ENCODE measurements around the gene GSG1L.
"Not testable (repeated sequence)": the region's sequence is repeated elsewhere in the genome, so short reads cannot be mapped to it uniquely, and the experiment has no call there.

The GSG1L gene

DNA sequence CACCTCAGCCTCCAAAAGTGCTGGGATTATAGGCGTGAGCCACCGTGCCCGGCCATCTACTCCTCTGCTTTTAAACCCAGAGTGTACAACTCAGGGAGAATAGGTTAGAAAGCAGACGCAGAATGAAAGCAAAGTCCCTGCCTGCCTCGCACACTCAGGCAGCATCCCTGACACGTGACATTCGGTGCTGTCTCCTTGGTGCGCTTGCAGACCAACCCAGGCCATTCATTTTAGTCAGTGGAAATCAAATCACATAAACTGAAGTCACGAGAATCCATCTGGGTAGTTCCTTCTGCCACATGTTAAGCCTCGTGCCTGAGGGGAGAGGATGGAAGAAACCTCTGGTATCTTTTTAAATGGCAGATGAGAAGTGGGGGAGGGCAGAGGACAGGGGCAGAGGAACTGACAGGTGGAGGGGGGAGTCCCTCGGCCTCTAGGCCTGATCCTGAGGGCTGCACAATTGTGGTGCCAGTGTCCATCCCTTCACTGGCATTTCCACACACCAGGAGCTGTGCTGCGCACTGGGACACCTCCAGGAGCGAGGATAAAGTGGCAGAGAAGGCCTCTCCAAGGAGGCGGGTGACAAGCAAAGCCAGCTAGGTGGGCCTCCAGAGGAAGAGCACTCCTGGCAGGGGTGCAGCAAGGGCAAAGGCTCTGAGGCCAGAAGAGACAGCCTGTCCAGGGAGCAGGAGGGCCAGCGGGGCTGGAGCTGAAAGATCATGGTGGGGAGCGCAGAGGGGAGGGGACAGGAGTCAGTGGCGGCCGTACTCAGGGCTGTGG, 317.2 kb downstream of the GSG1L start:
- TF ChIP-seq, protein P1, sequence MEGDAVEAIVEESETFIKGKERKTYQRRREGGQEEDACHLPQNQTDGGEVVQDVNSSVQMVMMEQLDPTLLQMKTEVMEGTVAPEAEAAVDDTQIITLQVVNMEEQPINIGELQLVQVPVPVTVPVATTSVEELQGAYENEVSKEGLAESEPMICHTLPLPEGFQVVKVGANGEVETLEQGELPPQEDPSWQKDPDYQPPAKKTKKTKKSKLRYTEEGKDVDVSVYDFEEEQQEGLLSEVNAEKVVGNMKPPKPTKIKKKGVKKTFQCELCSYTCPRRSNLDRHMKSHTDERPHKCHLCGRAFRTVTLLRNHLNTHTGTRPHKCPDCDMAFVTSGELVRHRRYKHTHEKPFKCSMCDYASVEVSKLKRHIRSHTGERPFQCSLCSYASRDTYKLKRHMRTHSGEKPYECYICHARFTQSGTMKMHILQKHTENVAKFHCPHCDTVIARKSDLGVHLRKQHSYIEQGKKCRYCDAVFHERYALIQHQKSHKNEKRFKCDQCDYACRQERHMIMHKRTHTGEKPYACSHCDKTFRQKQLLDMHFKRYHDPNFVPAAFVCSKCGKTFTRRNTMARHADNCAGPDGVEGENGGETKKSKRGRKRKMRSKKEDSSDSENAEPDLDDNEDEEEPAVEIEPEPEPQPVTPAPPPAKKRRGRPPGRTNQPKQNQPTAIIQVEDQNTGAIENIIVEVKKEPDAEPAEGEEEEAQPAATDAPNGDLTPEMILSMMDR (conservative IDR thresholded peaks at IDR 0.05): no peak
- TF ChIP-seq ZFX (IDR thresholded peaks at IDR 0.05): no peak
- H3K27ac ChIP-seq: no peak overlapping the region

DNA sequence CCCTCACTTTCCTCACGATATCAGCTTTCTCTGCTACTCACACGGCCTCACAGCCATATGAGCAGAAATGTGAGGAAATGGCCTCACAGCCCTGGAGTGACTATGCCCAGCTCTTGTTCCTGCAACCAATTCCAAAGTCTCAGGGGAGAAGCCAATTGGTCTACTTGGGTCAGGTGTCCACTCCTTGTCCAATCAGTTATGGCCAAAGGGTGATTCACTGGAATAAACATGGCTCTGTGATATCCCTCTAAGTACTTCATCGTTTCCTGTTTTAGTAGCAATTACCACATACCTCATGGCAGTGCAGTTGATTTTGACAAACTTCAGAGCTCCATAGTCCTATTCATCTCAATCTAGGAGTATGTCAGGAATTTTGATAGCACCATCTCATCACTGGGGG, 318.2 kb downstream of the GSG1L start:
- H3K27ac ChIP-seq: no peak overlapping the region

DNA sequence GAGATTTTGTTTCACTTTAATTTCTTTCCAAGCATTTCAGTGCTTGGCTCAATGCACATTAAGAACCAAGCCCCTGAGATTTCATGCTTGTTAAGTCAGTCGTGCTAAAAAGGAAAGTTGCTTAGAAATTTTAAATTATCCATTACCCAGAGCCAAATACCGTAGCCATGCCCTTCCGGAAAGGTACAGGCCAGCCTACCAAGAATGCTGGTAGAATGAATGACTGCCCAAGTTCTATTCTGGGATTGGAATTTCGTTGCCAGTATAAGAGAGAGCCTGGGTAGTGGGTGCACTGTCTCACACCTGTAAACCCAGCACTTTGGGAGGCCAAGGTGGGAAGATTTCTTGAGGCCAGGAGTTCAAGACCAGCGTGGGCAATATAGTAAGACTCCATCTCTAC, 319.6 kb downstream of the GSG1L start:
- TF ChIP-seq, protein P1 (conservative IDR thresholded peaks at IDR 0.05): no peak
- TF ChIP-seq ZFX (IDR thresholded peaks at IDR 0.05): no peak

More for the DNA sequence above, 318.2 kb downstream of the GSG1L start:
- TF ChIP-seq ZFX (IDR thresholded peaks at IDR 0.05): no peak
- TF ChIP-seq, protein P1 (conservative IDR thresholded peaks at IDR 0.05): no peak

DNA sequence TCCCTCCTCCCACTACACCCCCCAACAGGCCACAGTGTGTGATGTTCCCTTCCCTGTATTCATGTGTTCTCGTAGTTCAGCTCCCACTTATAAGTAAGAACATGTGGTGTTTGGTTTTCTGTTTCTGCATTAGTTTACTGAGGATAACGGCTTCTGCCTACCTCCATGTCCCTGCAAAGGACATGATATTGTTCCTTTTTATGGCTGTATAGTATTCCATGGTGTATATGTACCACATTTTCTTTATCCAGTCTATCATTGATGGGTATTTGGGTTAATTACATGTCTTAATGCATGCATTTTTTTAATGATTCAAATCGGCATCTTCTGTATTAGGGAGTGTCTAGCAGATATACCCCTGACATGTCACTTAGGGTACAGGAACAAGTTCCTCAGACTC, 320.5 kb downstream of the GSG1L start:
- not testable (repeated sequence) for H3K27ac ChIP-seq

More for the DNA sequence above, 319.6 kb downstream of the GSG1L start:
- H3K27ac ChIP-seq: no peak overlapping the region

DNA sequence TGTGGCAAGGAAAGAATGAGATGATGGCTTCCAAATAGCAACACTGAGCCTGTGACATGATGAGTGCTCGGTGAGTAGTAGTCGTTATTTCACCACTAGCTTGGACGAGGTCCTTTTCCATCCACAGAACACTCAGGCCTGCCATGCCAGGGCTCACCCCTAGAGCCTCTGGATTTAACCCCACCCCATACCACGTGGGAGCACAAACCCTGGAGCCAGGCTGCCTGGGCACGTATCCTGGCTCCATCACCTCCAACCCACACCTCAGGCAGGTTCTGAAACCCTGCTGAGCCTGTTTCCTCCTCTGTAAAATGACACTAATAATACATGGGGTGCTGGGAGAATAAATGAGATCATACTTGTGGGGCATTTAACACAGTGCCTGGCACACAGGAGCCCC, 321.2 kb downstream of the GSG1L start:
- H3K27ac ChIP-seq: no peak overlapping the region
- TF ChIP-seq ZFX (IDR thresholded peaks at IDR 0.05): no peak
- TF ChIP-seq, protein P1 (conservative IDR thresholded peaks at IDR 0.05): no peak

DNA sequence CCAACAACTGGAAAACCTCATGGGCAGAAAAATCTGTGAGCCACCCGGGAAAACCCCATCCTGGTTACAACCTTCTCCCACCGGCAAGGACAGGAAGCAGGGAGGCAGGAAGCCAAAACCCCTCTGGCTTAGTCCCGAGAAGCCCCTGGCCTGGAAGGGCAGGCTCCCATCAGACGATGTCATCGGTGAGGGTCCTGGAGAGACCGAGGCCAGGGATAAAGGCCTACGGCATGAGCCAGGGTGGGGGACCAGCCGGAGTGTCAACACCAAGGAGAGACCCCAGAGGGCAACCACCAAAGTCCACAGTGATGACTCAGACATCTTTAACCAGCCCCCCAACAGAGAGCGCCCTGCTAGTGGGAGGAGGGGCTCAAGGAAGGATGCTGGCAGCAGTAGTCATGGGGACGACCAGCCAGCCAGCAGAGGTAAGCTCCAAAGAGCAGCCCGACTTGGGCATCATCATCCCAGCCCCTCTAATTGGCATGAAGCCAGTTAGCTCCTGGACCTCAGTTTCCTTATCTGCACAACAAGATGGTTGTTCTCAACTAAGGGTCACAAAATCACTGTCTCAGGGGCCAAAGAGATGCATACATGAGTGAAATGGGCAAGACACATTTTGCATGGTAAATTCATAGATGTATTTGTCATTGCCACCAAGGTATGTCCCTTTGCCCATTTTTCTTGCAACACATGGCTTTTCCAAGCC, 322.9 kb downstream of the GSG1L start:
- no peak overlapping the region for H3K27ac ChIP-seq
- no peak for TF ChIP-seq ZFX (IDR thresholded peaks at IDR 0.05)
- TF ChIP-seq, protein P1 (conservative IDR thresholded peaks at IDR 0.05): no peak

DNA sequence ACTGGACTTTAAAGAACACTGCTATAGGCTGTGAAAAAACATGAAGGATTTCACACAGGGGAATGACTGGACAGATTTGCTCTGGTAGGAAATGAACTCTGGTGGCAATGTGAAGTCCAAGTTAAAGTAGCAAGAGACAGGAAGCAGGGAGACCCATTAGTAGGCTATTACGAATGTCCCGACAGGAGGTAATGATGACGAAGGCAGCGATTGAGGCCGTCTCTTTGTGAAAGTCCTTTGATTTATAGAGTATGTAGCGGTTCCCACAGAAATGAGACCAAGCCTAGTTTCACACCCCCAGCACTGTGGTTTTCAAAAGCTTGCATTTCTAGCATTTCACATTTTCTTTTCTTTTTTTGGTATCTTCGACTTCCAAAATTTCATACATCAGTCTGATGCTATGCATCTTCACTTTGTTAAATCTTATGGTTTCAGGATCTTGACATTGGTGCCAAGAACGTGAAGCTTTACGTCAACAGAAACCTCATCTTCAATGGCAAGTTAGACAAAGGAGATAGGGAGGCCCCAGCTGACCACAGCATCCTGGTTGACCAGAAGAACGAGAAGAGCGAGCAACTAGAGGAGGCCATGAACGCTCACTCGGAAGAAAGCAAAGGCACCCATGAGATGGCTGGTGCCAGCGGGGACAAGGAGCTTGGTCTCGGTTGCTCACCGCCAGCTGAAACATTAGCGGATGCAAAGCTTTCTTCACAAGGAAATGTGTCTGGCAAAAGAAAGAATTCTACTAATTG, 323.7 kb downstream of the GSG1L start:
- TF ChIP-seq, protein P1 (conservative IDR thresholded peaks at IDR 0.05): no peak
- TF ChIP-seq ZFX (IDR thresholded peaks at IDR 0.05): no peak
- no peak overlapping the region for H3K27ac ChIP-seq

Measured in C4-2B (cell line).